ENCODE data around the gene MAPKBP1.

- no peak for TF ChIP-seq CTCF (IDR thresholded peaks at IDR 0.05)
- no peak for TF ChIP-seq POLR2A (IDR thresholded peaks at IDR 0.05)
- TF ChIP-seq POLR2AphosphoS5 (IDR thresholded peaks at IDR 0.05) = no peak
Measured at GRCh38 chr15:41842229-41842628, 67.9 kb downstream of the MAPKBP1 start.
